Mucosa of stomach (tissue), 1 donor: ENCODE measurements around the gene ALS2CL.

Experiments
- H3K27me3 ChIP-seq: one replicate; pipeline ENCODE4 v1.7.0; 2013; ENCODE audit warnings: mild to moderate bottlenecking, low read length; ENCODE audit not compliant: control insufficient read depth, insufficient read depth
- H3K36me3 ChIP-seq: one replicate; pipeline ENCODE4 v1.7.0; 2013; ENCODE audit warnings: low read length; ENCODE audit not compliant: control insufficient read depth, insufficient read depth
- H3K4me1 ChIP-seq: one replicate; pipeline ENCODE4 v1.7.0; 2013; ENCODE audit warnings: mild to moderate bottlenecking, low read length; ENCODE audit not compliant: control insufficient read depth, insufficient read depth
- H3K4me3 ChIP-seq: one replicate; pipeline ENCODE4 v1.7.0; 2013; ENCODE audit warnings: low read length
- H3K9ac ChIP-seq: one replicate; pipeline ENCODE4 v1.7.0; 2013; ENCODE audit warnings: mild to moderate bottlenecking, low read length, moderate library complexity
- H3K9me3 ChIP-seq: one replicate; pipeline ENCODE4 v1.7.0; 2013; ENCODE audit warnings: mild to moderate bottlenecking, low read length, moderate library complexity; ENCODE audit not compliant: control insufficient read depth
- donor health status: Pancreatic carcinoma.

Gene ALS2CL

GRCh38 chr3:46661776-46662766 is 31.4 kb downstream of the ALS2CL start:
- Histone ChIP-seq H3K36me3 (no peaks in the 10 kb centered on the region), H3K9me3 (no peaks in the 10 kb centered on the region), H3K4me1 (no peaks in the 10 kb centered on the region), H3K27me3 (peaks cover 2% of the 10 kb centered on the region), H3K4me3 (no peak overlapping the region), H3K9ac (no peak overlapping the region)

GRCh38 chr3:46660543-46661523 is 32.6 kb downstream of the ALS2CL start:
- H3K27me3 ChIP-seq: no peaks in the 10 kb centered on the region
- no peaks in the 10 kb centered on the region for H3K4me1 ChIP-seq
- H3K9me3 ChIP-seq: no peaks in the 10 kb centered on the region
- H3K4me3 ChIP-seq: no peak overlapping the region
- H3K36me3 ChIP-seq: no peaks in the 10 kb centered on the region
- H3K9ac ChIP-seq: no peak overlapping the region

GRCh38 chr3:46660003-46660402 is 33.5 kb downstream of the ALS2CL start:
- Histone ChIP-seq H3K9ac (no peak overlapping the region), H3K4me3 (no peak overlapping the region), H3K4me1 (no peaks in the 10 kb centered on the region), H3K9me3 (no peaks in the 10 kb centered on the region), H3K36me3 (no peaks in the 10 kb centered on the region), H3K27me3 (no peaks in the 10 kb centered on the region)

GRCh38 chr3:46659285-46659684 is 34.2 kb downstream of the ALS2CL start:
- H3K27me3 ChIP-seq: no peaks in the 10 kb centered on the region
- no peak overlapping the region for H3K4me3 ChIP-seq
- H3K4me1 ChIP-seq: no peaks in the 10 kb centered on the region
- no peaks in the 10 kb centered on the region for H3K9me3 ChIP-seq
- H3K36me3 ChIP-seq: no peaks in the 10 kb centered on the region
- H3K9ac ChIP-seq: no peak overlapping the region

GRCh38 chr3:46656778-46657556 is 36.5 kb downstream of the ALS2CL start:
- no peaks in the 10 kb centered on the region for H3K4me1 ChIP-seq
- H3K27me3 ChIP-seq: no peaks in the 10 kb centered on the region
- H3K9ac ChIP-seq: no peak overlapping the region
- no peaks in the 10 kb centered on the region for H3K9me3 ChIP-seq
- H3K4me3 ChIP-seq: no peak overlapping the region
- H3K36me3 ChIP-seq: no peaks in the 10 kb centered on the region

- no peaks in the 10 kb centered on the region for H3K27me3 ChIP-seq
- no peak overlapping the region for H3K4me3 ChIP-seq
- H3K9ac ChIP-seq: no peak overlapping the region
- no peaks in the 10 kb centered on the region for H3K36me3 ChIP-seq
- no peaks in the 10 kb centered on the region for H3K4me1 ChIP-seq
- H3K9me3 ChIP-seq: no peaks in the 10 kb centered on the region
These were observed 38.2 kb downstream of the ALS2CL start for GRCh38 chr3:46655271-46655670.

GRCh38 chr3:46651084-46651483 is 42.4 kb downstream of the ALS2CL start:
- H3K9ac ChIP-seq: no peak overlapping the region
- no peaks in the 10 kb centered on the region for H3K9me3 ChIP-seq
- H3K4me3 ChIP-seq: no peak overlapping the region
- no peaks in the 10 kb centered on the region for H3K27me3 ChIP-seq
- no peaks in the 10 kb centered on the region for H3K4me1 ChIP-seq
- no peaks in the 10 kb centered on the region for H3K36me3 ChIP-seq

- Histone ChIP-seq H3K4me1 (no peaks in the 10 kb centered on the region), H3K9me3 (no peaks in the 10 kb centered on the region), H3K4me3 (no peak overlapping the region), H3K9ac (no peak overlapping the region), H3K27me3 (no peaks in the 10 kb centered on the region), H3K36me3 (no peaks in the 10 kb centered on the region)
These were observed 44.0 kb downstream of the ALS2CL start for GRCh38 chr3:46649436-46649835.

- Histone ChIP-seq H3K9me3 (no peaks in the 10 kb centered on the region), H3K4me1 (no peaks in the 10 kb centered on the region), H3K36me3 (no peaks in the 10 kb centered on the region), H3K27me3 (no peaks in the 10 kb centered on the region), H3K4me3 (no peak overlapping the region), H3K9ac (no peak overlapping the region)
These were observed 45.4 kb downstream of the ALS2CL start for GRCh38 chr3:46648096-46648495.

- Histone ChIP-seq H3K9me3 (no peaks in the 10 kb centered on the region), H3K27me3 (peaks cover under 1% of the 10 kb centered on the region), H3K9ac (no peak overlapping the region), H3K36me3 (no peaks in the 10 kb centered on the region), H3K4me1 (no peaks in the 10 kb centered on the region), H3K4me3 (no peak overlapping the region)
These were observed 46.8 kb downstream of the ALS2CL start for GRCh38 chr3:46646700-46647099.

- Histone ChIP-seq H3K9ac (no peak overlapping the region), H3K9me3 (no peaks in the 10 kb centered on the region), H3K4me3 (no peak overlapping the region), H3K27me3 (peaks cover 3% of the 10 kb centered on the region), H3K4me1 (no peaks in the 10 kb centered on the region), H3K36me3 (no peaks in the 10 kb centered on the region)
These were observed 49.8 kb downstream of the ALS2CL start for GRCh38 chr3:46643701-46644100.
